Thyroid gland (tissue), 4 donors: Measurements from ENCODE around the gene UFSP2. TPM values are rescaled to one million over a fixed set of nuclear protein-coding genes. Genes with fewer than 3 reads are reported as not detected.

ENCODE experiments used
- DNase-seq, 2 donors: peaks; one replicate each; pipeline ENCODE4 v3.0.0-alpha.2; 2019
- H3K27ac ChIP-seq, 3 donors: fragments of 200-600 bp; sonication (generic); 1 replicate in 2 of 3; 2 replicates in 1 of 3; pipeline ENCODE4 v1.5.1; 2016 to 2019; ENCODE audit warnings: mild to moderate bottlenecking in 1 of 3, moderate library complexity in 1 of 3
- H3K27me3 ChIP-seq: fragments of 200-600 bp; sonication (generic); one replicate; pipeline ENCODE4 v1.5.1; 2019
- H3K36me3 ChIP-seq, 2 donors: fragments of 200-600 bp; sonication (generic); one replicate each; pipeline ENCODE4 v1.5.1; 2016 to 2019
- H3K4me1 ChIP-seq, 2 donors: fragments of 200-600 bp; sonication (generic); one replicate each; pipeline ENCODE4 v1.5.1; 2017 to 2019
- H3K4me3 ChIP-seq, 3 donors: fragments of 200-600 bp; sonication (generic); replicated peaks in 1 of 3; 1 replicate in 2 of 3; 2 replicates in 1 of 3; pipeline ENCODE4 v1.5.1; 2016; ENCODE audit warnings: mild to moderate bottlenecking in 1 of 3
- H3K9me3 ChIP-seq: fragments of 200-600 bp; sonication (generic); one replicate; pipeline ENCODE4 v1.5.1; 2017
- CTCF ChIP-seq, 6 experiments: fragments of 200-600 bp in 3 of 6; fragments of 450-650 bp in 3 of 6; sonication (generic) in 3 of 6; IDR thresholded peaks; one replicate each; pipeline ENCODE4 v1.5.1; 2016 to 2019; ENCODE audit warnings: antibody characterized with exemption in 6 of 6, mild to moderate bottlenecking in 2 of 6, inconsistent platforms in 1 of 6, moderate library complexity in 1 of 6
- POLR2A ChIP-seq, 2 donors: fragments of 450-650 bp; IDR thresholded peaks; one replicate each; pipeline ENCODE4 v1.6.1; 2017; ENCODE audit warnings: antibody characterized with exemption in 2 of 2, mild to moderate bottlenecking in 2 of 2, moderate library complexity in 1 of 2
- WGBS, 2 donors: methylation state at CpG; one replicate each; pipeline ENCODE4 v1.1.5; 2017; 5-methylcytosine and 5-hydroxymethylcytosine counted together
- intact Hi-C: fragments of 100-400 bp; cut with DNase I; formaldehyde crosslinking; loops from one replicate; pipeline ENCODE4 v1.15.1; 2023
- total RNA-seq, 4 donors: library from RNA; depleted of rRNA; stranded (reverse); fragments of >200 nt; gene quantifications; one replicate each; pipeline ENCODE4 v1.2.3, GENCODE V29; 2016

Gene UFSP2
- total RNA-seq, 4 donors from 2014 or later, result 44.1 to 59.5 (median 53.4) TPM

- Histone ChIP-seq H3K27ac (peak overlapping the region; percentile 98 to 99 (median 99)), H3K9me3 (no peaks in the 10 kb centered on the region), H3K4me3 (peak overlapping the region; percentile 52 to 93 (median 79)), H3K36me3 (peaks cover 7% of the 10 kb centered on the region in 2 donors), H3K4me1 (peaks cover 12 to 15% of the 10 kb centered on the region in 2 donors), H3K27me3 (no peaks in the 10 kb centered on the region)
- DNase-seq, result peak; percentile 97 to 98
- intact Hi-C loops, result loop anchor here (5.0 kb wide), 1 partner anchor 184 kb away; no protein-coding TSS in a partner anchor
- TF ChIP-seq POLR2A (IDR thresholded peaks at IDR 0.05), result peak; percentile 60 to 86
- no peak for TF ChIP-seq CTCF (IDR thresholded peaks at IDR 0.05)
- 0 to 1% methylated on average over 15 to 33 of the region's 98 CpGs for WGBS, 2 donors
Observed at GRCh38 chr4:185395956-185396723, 29.6 kb downstream of the UFSP2 start.

- H3K27me3 ChIP-seq, result no peaks in the 10 kb centered on the region
- no peaks in the 10 kb centered on the region for H3K9me3 ChIP-seq
- H3K4me1 ChIP-seq, result peaks cover 12 to 15% of the 10 kb centered on the region in 2 donors
- 26 to 41% methylated on average over 12 of the region's 12 CpGs for WGBS, 2 donors
- DNase-seq, result no peak
- intact Hi-C loops, result loop anchor here (5.0 kb wide), 1 partner anchor 183 kb away; no protein-coding TSS in a partner anchor
- H3K36me3 ChIP-seq, result peaks cover 2 to 6% of the 10 kb centered on the region in 2 donors
- H3K4me3 ChIP-seq, result peak within 1 kb of the TSS; percentile 52 to 93 (median 79)
- no peak for TF ChIP-seq POLR2A (IDR thresholded peaks at IDR 0.05)
- TF ChIP-seq CTCF (IDR thresholded peaks at IDR 0.05), result no peak
- peak within 1 kb of the TSS; percentile 98 to 99 (median 99) for H3K27ac ChIP-seq
Observed at GRCh38 chr4:185395238-185395955, 30.4 kb downstream of the UFSP2 start, which contains the start of gene LRP2BP. TSS of gene LRP2BP (minus strand) at chr4:185395924. CDS start at chr4:185378186, 17,738 bp downstream.

GRCh38 chr4:185394568-185395237 is 31.1 kb downstream of the UFSP2 start:
- Histone ChIP-seq H3K27ac (peak overlapping the region in 1 of 3 donors; percentile 99), H3K27me3 (no peaks in the 10 kb centered on the region), H3K36me3 (peaks cover 0 to 2% of the 10 kb centered on the region in 2 donors), H3K4me3 (peak overlapping the region in 1 of 3 donors; percentile 79), H3K4me1 (peaks cover 12 to 15% of the 10 kb centered on the region in 2 donors), H3K9me3 (no peaks in the 10 kb centered on the region)
- no peak for DNase-seq
- no peak for TF ChIP-seq POLR2A (IDR thresholded peaks at IDR 0.05)
- TF ChIP-seq CTCF (IDR thresholded peaks at IDR 0.05), result no peak
- intact Hi-C loops, result loop anchor here (5.0 kb wide), 1 partner anchor 182 kb away; no protein-coding TSS in a partner anchor
- 75 to 86% methylated on average over 12 of the region's 12 CpGs for WGBS, 2 donors

- intact Hi-C loops, result no loop called here
- H3K9me3 ChIP-seq, result no peaks in the 10 kb centered on the region
- no peaks in the 10 kb centered on the region for H3K36me3 ChIP-seq
- no peak overlapping the region for H3K4me3 ChIP-seq
- no peak for DNase-seq
- H3K27ac ChIP-seq, result no peak overlapping the region
- peaks cover 0 to 7% of the 10 kb centered on the region in 2 donors for H3K4me1 ChIP-seq
- TF ChIP-seq CTCF (IDR thresholded peaks at IDR 0.05), result no peak
- H3K27me3 ChIP-seq, result no peaks in the 10 kb centered on the region
- WGBS, 2 donors, result 94 to 97% methylated on average over 1 of the region's 1 CpG
Observed at GRCh38 chr4:185392156-185392555, 33.6 kb downstream of the UFSP2 start.
